ENCODE data around the gene PDZD2. TPM values are rescaled to one million over a fixed set of nuclear protein-coding genes. Genes with fewer than 3 reads are reported as not detected.

PDZD2 gene
- polyA plus RNA-seq, 1 donor from 2014 or later = 3.1 TPM

- H3K9me2 ChIP-seq (ENCODE audit: insufficient read depth, low read length) = no peaks in the 10 kb centered on the region
- H4K20me1 ChIP-seq (ENCODE audit: insufficient read depth) = no peaks in the 10 kb centered on the region
- H3K27ac ChIP-seq (ENCODE audit: low read length) = no peak overlapping the region
- TF ChIP-seq MXI1 (conservative IDR thresholded peaks at IDR 0.05; ENCODE audit: poor library complexity, severe bottlenecking) (no peak), CTCF (IDR thresholded peaks at IDR 0.05; ENCODE audit: poor library complexity, severe bottlenecking) (peak; percentile 63), RAD21 (conservative IDR thresholded peaks at IDR 0.05) (peak; percentile 70), EP300 (conservative IDR thresholded peaks at IDR 0.05; ENCODE audit: poor library complexity, severe bottlenecking) (no peak), SMC3 (conservative IDR thresholded peaks at IDR 0.05; ENCODE audit: poor library complexity) (peak; percentile 74), TAF1 (IDR thresholded peaks at IDR 0.05; ENCODE audit: low read depth) (no peak), REST (IDR thresholded peaks at IDR 0.05; ENCODE audit: borderline replicate concordance) (no peak), EZH2 (IDR thresholded peaks at IDR 0.05; ENCODE audit: borderline replicate concordance, insufficient read depth, low read length, poor library complexity, severe bottlenecking) (no peak), POLR2AphosphoS5 (IDR thresholded peaks at IDR 0.05) (no peak)
- H2AFZ ChIP-seq (ENCODE audit: low read depth, low read length) = no peak overlapping the region
- no peak overlapping the region for H3K9ac ChIP-seq (ENCODE audit: low read length)
- H3K79me2 ChIP-seq (replicated peaks; ENCODE audit: insufficient read depth, low read length) = no peaks in the 10 kb centered on the region
- no peak overlapping the region for H3K4me2 ChIP-seq (ENCODE audit: low read length)
- H3K36me3 ChIP-seq (ENCODE audit: insufficient read depth, low read length) = no peaks in the 10 kb centered on the region
- no peak overlapping the region for H3K4me3 ChIP-seq (ENCODE audit: low read length)
- H3K27me3 ChIP-seq (ENCODE audit: insufficient read depth, low read depth, low read length) = no peaks in the 10 kb centered on the region
- no peaks in the 10 kb centered on the region for H3F3A ChIP-seq (ENCODE audit: insufficient read depth, low read length, poor library complexity, severe bottlenecking)
- H3K9me3 ChIP-seq (ENCODE audit: low read length) = no peaks in the 10 kb centered on the region
These were observed 170.3 kb downstream of the PDZD2 start for GRCh38 chr5:31809050-31809870.

GRCh38 chr5:31811210-31811609 lies 172.3 kb downstream of the PDZD2 start:
- no peaks in the 10 kb centered on the region for H3F3A ChIP-seq (ENCODE audit: insufficient read depth, low read length, poor library complexity, severe bottlenecking)
- H3K9me3 ChIP-seq (ENCODE audit: low read length) = no peaks in the 10 kb centered on the region
- H4K20me1 ChIP-seq (ENCODE audit: insufficient read depth) = no peaks in the 10 kb centered on the region
- no peaks in the 10 kb centered on the region for H3K79me2 ChIP-seq (replicated peaks; ENCODE audit: insufficient read depth, low read length)
- H3K9ac ChIP-seq (ENCODE audit: low read length) = no peak overlapping the region
- H3K36me3 ChIP-seq (ENCODE audit: insufficient read depth, low read length) = no peaks in the 10 kb centered on the region
- H3K27me3 ChIP-seq (ENCODE audit: insufficient read depth, low read depth, low read length) = no peaks in the 10 kb centered on the region
- no peak overlapping the region for H3K4me2 ChIP-seq (ENCODE audit: low read length)
- no peak overlapping the region for H2AFZ ChIP-seq (ENCODE audit: low read depth, low read length)
- no peak overlapping the region for H3K4me3 ChIP-seq (ENCODE audit: low read length)
- TF ChIP-seq MXI1 (conservative IDR thresholded peaks at IDR 0.05; ENCODE audit: poor library complexity, severe bottlenecking) (no peak), SMC3 (conservative IDR thresholded peaks at IDR 0.05; ENCODE audit: poor library complexity) (no peak), POLR2AphosphoS5 (IDR thresholded peaks at IDR 0.05) (no peak), TAF1 (IDR thresholded peaks at IDR 0.05; ENCODE audit: low read depth) (no peak), EZH2 (IDR thresholded peaks at IDR 0.05; ENCODE audit: borderline replicate concordance, insufficient read depth, low read length, poor library complexity, severe bottlenecking) (no peak), EP300 (conservative IDR thresholded peaks at IDR 0.05; ENCODE audit: poor library complexity, severe bottlenecking) (no peak), RAD21 (conservative IDR thresholded peaks at IDR 0.05) (no peak), REST (IDR thresholded peaks at IDR 0.05; ENCODE audit: borderline replicate concordance) (no peak)
- no peak overlapping the region for H3K27ac ChIP-seq (ENCODE audit: low read length)
- H3K9me2 ChIP-seq (ENCODE audit: insufficient read depth, low read length) = no peaks in the 10 kb centered on the region
